GM12874 (cell line): ENCODE results near the gene SMG6.

Experiments used
- CTCF ChIP-seq: IDR thresholded peaks from 2 replicates; pipeline ENCODE4 v1.5.1; 2011; ENCODE audit warnings: low read depth, mild to moderate bottlenecking, control low read depth, low read length, moderate library complexity; ENCODE audit not compliant: insufficient read depth

SMG6 gene

DNA sequence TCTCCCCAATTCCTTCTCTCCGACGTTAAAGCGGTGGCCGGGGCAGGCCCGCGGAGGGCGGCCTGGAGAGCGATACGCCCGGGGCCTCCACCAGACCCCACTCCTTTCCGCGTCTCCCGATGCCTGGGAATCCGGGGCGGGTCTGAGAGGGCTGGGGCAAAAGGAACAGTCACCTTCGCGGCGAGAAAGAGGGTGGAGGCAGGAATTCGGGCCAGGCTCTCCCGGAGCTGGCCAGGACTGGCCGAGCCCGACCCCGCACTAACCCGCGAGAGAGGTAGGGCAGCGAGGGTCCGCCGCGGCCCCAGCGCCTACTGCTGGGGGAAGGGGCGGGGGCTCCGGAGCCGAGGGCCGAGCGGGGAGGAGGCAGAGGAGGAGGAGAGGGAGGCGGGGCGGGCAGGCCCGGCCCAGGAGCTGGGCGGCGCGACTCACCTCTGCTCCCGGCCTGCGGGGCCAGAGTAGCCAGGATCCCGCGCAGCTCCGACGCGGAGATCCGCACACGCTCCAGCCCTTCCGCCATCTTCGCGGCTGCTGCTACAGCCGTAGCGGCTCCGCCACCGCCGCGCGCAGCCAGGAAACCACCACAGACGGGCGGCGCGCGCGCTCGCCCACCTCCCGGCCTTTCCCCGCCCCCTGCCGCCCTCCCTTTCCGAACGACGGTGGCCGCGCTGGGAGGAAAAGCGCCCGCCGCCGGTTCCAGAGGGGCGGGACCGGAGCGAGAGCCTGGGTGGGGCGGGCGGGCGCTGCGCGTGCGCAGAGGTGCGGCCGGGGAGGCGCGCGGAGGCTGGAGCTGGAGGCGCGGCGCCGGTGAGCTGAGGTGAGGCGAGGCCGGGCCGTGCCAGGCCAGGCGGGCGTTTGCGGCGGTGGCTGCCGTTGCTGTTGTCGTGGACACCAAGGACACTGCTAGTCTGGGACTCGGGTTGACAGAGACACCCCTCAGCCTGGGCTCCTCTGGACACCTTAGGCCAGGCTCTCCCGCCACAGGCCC lies at the start of gene SMG6, which contains the start of gene SRR:
Gene SMG6, minus strand, starts transcription at position 582 of the 985 bp plus-strand sequence. Its CDS starts 65 bp downstream, at position 517.
Gene SRR, plus strand, starts transcription at position 747 of the 985 bp plus-strand sequence. CDS start 11,611 bp downstream, outside the sequence.
- no peak for TF ChIP-seq CTCF

DNA sequence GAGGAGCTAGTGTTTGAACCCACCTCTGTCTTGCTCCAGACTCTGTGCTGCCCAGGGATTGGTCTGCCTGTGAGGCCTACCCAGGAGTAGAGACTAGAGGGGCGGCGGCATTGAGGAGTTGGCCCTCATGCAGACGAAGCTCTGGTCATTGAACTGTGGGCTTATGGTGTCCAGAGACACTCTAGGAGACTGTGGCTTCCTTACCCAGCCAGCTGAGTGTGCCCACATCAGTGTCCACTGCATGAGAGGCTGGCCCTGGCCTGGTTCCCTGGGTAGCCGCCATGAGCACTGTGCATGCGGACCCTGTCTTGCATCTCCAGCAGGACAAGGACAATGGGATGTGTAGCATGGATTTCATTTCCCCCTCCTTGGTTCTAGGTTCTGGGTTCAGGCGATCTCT lies 47.7 kb upstream of the SMG6 start:
- TF ChIP-seq CTCF: no peak

DNA sequence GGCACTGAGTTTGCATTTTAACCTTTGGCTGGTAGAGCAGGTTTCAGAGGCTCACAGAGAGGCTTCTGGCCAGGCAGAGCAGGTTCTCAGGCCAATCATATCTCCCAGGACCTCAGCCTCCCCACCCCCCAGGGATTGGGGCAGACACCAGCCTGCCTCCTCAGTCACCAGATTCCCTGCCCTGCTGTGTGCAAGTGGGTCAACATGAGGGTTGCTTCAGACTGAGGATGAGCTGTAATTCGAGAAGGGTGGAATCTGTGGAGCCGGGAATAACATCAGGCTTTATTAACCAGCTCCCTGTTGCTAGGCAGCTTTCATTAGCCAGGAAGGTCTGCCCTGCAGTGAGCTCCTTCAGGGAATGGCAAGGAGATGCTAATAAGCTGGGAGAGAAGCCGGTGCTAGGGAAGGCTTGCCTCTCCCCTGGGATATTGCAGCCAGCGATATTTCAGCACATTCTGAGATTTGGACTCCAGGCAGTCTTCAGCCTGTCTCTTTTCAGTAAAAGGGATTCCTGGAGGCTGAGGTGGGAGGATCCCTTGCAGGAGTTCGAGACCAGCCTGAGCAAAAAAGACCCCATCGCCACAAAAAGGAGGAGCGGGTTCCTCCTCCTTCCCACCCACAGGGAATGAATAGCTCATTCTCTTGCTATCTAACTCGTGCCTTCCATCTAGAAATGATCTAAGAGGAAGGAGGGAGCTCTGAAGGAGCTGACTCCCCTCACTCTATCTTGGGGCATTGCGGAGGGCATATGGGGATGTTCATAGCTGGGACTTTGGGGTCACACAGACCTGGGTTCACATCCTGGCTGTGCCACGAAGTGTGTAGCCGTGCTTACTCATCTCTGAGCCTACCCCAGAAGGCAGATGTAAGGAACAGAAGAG lies 44.5 kb upstream of the SMG6 start:
- TF ChIP-seq CTCF: no peak

GRCh38 chr17:2346475-2346874 lies 42.9 kb upstream of the SMG6 start:
- TF ChIP-seq CTCF: no peak

DNA sequence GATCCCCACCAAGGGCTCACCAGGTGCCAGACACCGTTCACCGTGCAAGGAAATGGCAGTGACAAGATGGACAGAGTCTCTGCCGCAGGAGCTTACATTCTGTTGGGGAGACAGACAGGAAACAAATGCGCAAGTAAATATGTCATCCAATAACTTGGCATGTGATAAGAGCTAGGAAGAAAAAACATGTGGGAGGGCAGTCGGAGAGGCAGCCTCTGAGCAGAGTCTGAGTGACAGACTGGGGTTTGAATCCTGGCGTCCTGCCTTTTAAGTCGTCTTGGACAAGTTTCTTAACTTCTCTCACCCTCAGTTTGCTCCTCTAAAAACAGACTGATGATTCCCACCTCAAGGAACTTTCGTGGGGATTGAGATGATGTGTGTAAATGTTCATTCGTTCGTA lies 40.9 kb upstream of the SMG6 start:
- no peak for TF ChIP-seq CTCF

GRCh38 chr17:2343421-2343820 lies 39.8 kb upstream of the SMG6 start:
- TF ChIP-seq CTCF: no peak

- no peak for TF ChIP-seq CTCF
These were observed 34.7 kb upstream of the SMG6 start for GRCh38 chr17:2338315-2338657.
